GM12878 (cell line): Measurements from ENCODE around the gene ANKRD44. TPM values are rescaled to one million over a fixed set of nuclear protein-coding genes. Genes with fewer than 3 reads are reported as not detected.

Source experiments
- ATAC-seq: fragments of 200-7000 bp; cut with Tn5 transposase; 3 replicates; pipeline ENCODE4 v1.9.1; 2020; ENCODE audit warnings: mild to moderate bottlenecking, moderate library complexity
- BruUV-seq: library from RNA; stranded (reverse); fragments of 400-500 nt; replicated peaks from 2 replicates; lab custom pipeline; 2021; lab: Mats Ljungman, UMichigan
- CTCF ChIA-PET: fragments of 300-600 bp; sonication (Branson Sonifier 250); formaldehyde crosslinking; extraction: SDS; loops from one replicate; lab custom pipeline; 2021; ENCODE audit warnings: inconsistent platforms; lab: Yijun Ruan, JAX
- POLR2A ChIA-PET: fragments of 350-600 bp; formaldehyde crosslinking; extraction: SDS; loops from one replicate; lab custom pipeline; 2021; ENCODE audit warnings: inconsistent platforms; lab: Charles Lee
- RAD21 ChIA-PET: fragments of 300-600 bp; sonication (Branson Sonifier 250); formaldehyde crosslinking; loops from one replicate; lab custom pipeline; 2023; ENCODE audit warnings: antibody characterized with exemption; ENCODE audit not compliant: unreplicated experiment; lab: Charles Lee
- SMC1A ChIA-PET: fragments of 300-600 bp; sonication (Branson Sonifier 250); formaldehyde crosslinking; loops from one replicate; lab custom pipeline; 2023; ENCODE audit not compliant: unreplicated experiment, uncharacterized antibody; lab: Charles Lee
- DNase-seq: peaks from one replicate; pipeline ENCODE4 v3.0.0-alpha.2; 2011; ENCODE audit warnings: low read depth, low spot score
- FAIRE-seq: peaks from 3 replicates; lab custom pipeline; 2011; peaks lifted over from hg19 to GRCh38; lab: Jason Lieb, UNC
- H2AFZ ChIP-seq: 2 replicates; pipeline ENCODE4 v1.6.0; 2011; ENCODE audit warnings: low read depth, low read length, control low read depth; ENCODE audit not compliant: control insufficient read depth
- H3K27ac ChIP-seq: 2 replicates; pipeline ENCODE4 v1.5.1; 2011; ENCODE audit warnings: control low read depth; ENCODE audit not compliant: control insufficient read depth, insufficient read depth
- H3K27me3 ChIP-seq, 2 experiments: replicated peaks in 1 of 2; 2 replicates each; pipeline versions ENCODE4 v1.6.0 to v1.6.1; 2011; ENCODE audit warnings: low read length in 1 of 2; ENCODE audit not compliant: control insufficient read depth in 2 of 2, insufficient read depth in 2 of 2
- H3K36me3 ChIP-seq, 2 experiments: 2 replicates each; pipeline ENCODE4 v1.5.1; 2011; ENCODE audit warnings: low read length in 1 of 2; ENCODE audit not compliant: control insufficient read depth in 2 of 2, insufficient read depth in 2 of 2
- H3K4me1 ChIP-seq: 2 replicates; pipeline ENCODE4 v1.6.1; 2011; ENCODE audit warnings: mild to moderate bottlenecking, low read length, moderate library complexity, mixed read lengths; ENCODE audit not compliant: control insufficient read depth, insufficient read depth
- H3K4me2 ChIP-seq: 2 replicates; pipeline ENCODE4 v1.6.0; 2011; ENCODE audit warnings: control low read depth; ENCODE audit not compliant: control insufficient read depth, insufficient read depth
- H3K4me3 ChIP-seq: fragments of 200-600 bp; sonication (generic); 2 replicates; pipeline ENCODE4 v1.5.1; 2016
- H3K79me2 ChIP-seq: 2 replicates; pipeline ENCODE4 v1.6.0; 2011; ENCODE audit warnings: low read length; ENCODE audit not compliant: control insufficient read depth, insufficient read depth
- H3K9ac ChIP-seq: 2 replicates; pipeline ENCODE4 v1.8.0; 2011; ENCODE audit warnings: low read length, control low read depth, mixed read lengths; ENCODE audit not compliant: control insufficient read depth, insufficient read depth
- H3K9me3 ChIP-seq: replicated peaks from 3 replicates; pipeline ENCODE4 v1.5.1; 2011; ENCODE audit warnings: mild to moderate bottlenecking, low read length; ENCODE audit not compliant: control insufficient read depth, insufficient read depth
- H4K20me1 ChIP-seq: 2 replicates; pipeline ENCODE4 v1.6.0; 2011; ENCODE audit not compliant: control insufficient read depth, insufficient read depth
- CHD1 ChIP-seq: IDR thresholded peaks from 2 replicates; pipeline ENCODE4 v1.6.1; 2012; ENCODE audit warnings: low read depth, low read length, improper control_type of control experiment
- IRF4 ChIP-seq: IDR thresholded peaks from 2 replicates; pipeline ENCODE4 v1.6.1; 2011; ENCODE audit warnings: low read depth, low read length
- NBN ChIP-seq: fragments of 450-650 bp; IDR thresholded peaks from 2 replicates; pipeline ENCODE4 v1.6.1; 2016
- NR2C1 ChIP-seq: fragments of 450-650 bp; IDR thresholded peaks from 2 replicates; pipeline ENCODE4 v1.6.1; 2017; ENCODE audit warnings: antibody characterized with exemption, mild to moderate bottlenecking, moderate library complexity
- NR2F1 ChIP-seq: fragments of 450-650 bp; conservative IDR thresholded peaks from 2 replicates; pipeline ENCODE4 v1.6.1; 2017; ENCODE audit warnings: mild to moderate bottlenecking
- PML ChIP-seq: IDR thresholded peaks from 2 replicates; pipeline ENCODE4 v1.6.1; 2012; ENCODE audit warnings: low read length, inconsistent platforms
- POLR2AphosphoS2 ChIP-seq: IDR thresholded peaks from 2 replicates; pipeline ENCODE4 v1.6.1; 2011; ENCODE audit warnings: low read depth, mild to moderate bottlenecking, low read length, improper control_type of control experiment, moderate library complexity
- RAD21 ChIP-seq: IDR thresholded peaks from 2 replicates; pipeline ENCODE4 v1.6.1; 2011; ENCODE audit warnings: mild to moderate bottlenecking, low read depth, low read length, moderate library complexity; ENCODE audit not compliant: insufficient read depth
- RB1 ChIP-seq: fragments of 450-650 bp; formaldehyde crosslinking; IDR thresholded peaks from 2 replicates; pipeline ENCODE4 v1.6.1; 2017; ENCODE audit warnings: mild to moderate bottlenecking, borderline replicate concordance
- RELA ChIP-seq: fragments of 450-650 bp; IDR thresholded peaks from 2 replicates; pipeline ENCODE4 v1.8.0; 2014; ENCODE audit warnings: borderline replicate concordance; ENCODE audit not compliant: partially characterized antibody
- SIX5 ChIP-seq: IDR thresholded peaks from 2 replicates; pipeline ENCODE4 v1.6.1; 2011; ENCODE audit warnings: mild to moderate bottlenecking, low read depth, low read length, moderate library complexity; ENCODE audit not compliant: severe bottlenecking
- SPI1 ChIP-seq: IDR thresholded peaks from 2 replicates; pipeline ENCODE4 v1.6.1; 2011; ENCODE audit warnings: low read depth, mild to moderate bottlenecking, low read length, moderate library complexity, borderline replicate concordance; ENCODE audit not compliant: insufficient read depth
- SREBF1 ChIP-seq: IDR thresholded peaks from 2 replicates; pipeline ENCODE4 v1.6.1; 2012; ENCODE audit warnings: mild to moderate bottlenecking, low read length
- TAF1 ChIP-seq: IDR thresholded peaks from 2 replicates; pipeline ENCODE4 v1.6.1; 2011; ENCODE audit warnings: mild to moderate bottlenecking, low read depth, low read length, borderline replicate concordance
- TARDBP ChIP-seq: IDR thresholded peaks from 2 replicates; pipeline ENCODE4 v1.6.1; 2016; ENCODE audit warnings: borderline replicate concordance
- TCF7 ChIP-seq: IDR thresholded peaks from 2 replicates; pipeline ENCODE4 v1.6.1; 2014; ENCODE audit warnings: antibody characterized with exemption, borderline replicate concordance
- WGBS: methylation state at CpG from one replicate; pipeline ENCODE4 v1.1.6; 2016; ENCODE audit warnings: low lambda C conversion rate; ENCODE audit not compliant: insufficient replicate concordance, insufficient coverage; ENCODE audit errors: missing lambda C conversion rate; 5-methylcytosine and 5-hydroxymethylcytosine counted together
- in situ Hi-C: fragments of 300-500 bp; cut with MboI; formaldehyde crosslinking; loops from 9 replicates; pipeline ENCODE4 v1.14.3; 2018; ENCODE audit warnings: mixed read lengths
- intact Hi-C: fragments of 100-400 bp; cut with micrococcal nuclease; formaldehyde crosslinking; loops from one replicate; pipeline ENCODE4 v1.14.2; 2022; ENCODE audit not compliant: unreplicated experiment
- polyA plus RNA-seq, 11 experiments: library from polyadenylated mRNA; depleted of rRNA in 4 of 11; unstranded in 6 of 11; stranded (reverse) in 5 of 11; fragments of >200 nt; fragmentation: Nextera tagmentation in 4 of 11; fragmentation: Illumina TruSeq in 1 of 11; extraction: Ambion mirVana in 4 of 11; extraction: Trizol in 1 of 11; gene quantifications; 1 replicate in 1 of 11; 2 replicates in 10 of 11; pipeline versions ENCODE4 v1.2.1 to v1.2.3, GENCODE V29; 2011 to 2016; ENCODE audit warnings: inconsistent platforms in 2 of 11, missing spikeins in 2 of 11, low read depth in 1 of 11
- total RNA-seq, 4 experiments: library from RNA; depleted of rRNA in 3 of 4; stranded (reverse); fragments of >200 nt in 3 of 4; fragmentation: Illumina TruSeq in 1 of 4; extraction: Trizol in 1 of 4; gene quantifications; 2 replicates each; pipeline versions ENCODE4 v1.2.1 to v1.2.3, GENCODE V29; 2013 to 2021
- TF ChIP-seq, protein P1 (sequence below): fragments of 450-650 bp; IDR thresholded peaks from 2 replicates; pipeline ENCODE4 v1.6.1; 2016; ENCODE audit warnings: mild to moderate bottlenecking, moderate library complexity, borderline replicate concordance

The ANKRD44 gene
- total and polyA plus RNA-seq, 10 of the 15 experiments (the other 5 are each of a cell fraction or from before 2014, with no cell fraction given), result 19.1 to 99.1 (median 59.6) TPM

DNA sequence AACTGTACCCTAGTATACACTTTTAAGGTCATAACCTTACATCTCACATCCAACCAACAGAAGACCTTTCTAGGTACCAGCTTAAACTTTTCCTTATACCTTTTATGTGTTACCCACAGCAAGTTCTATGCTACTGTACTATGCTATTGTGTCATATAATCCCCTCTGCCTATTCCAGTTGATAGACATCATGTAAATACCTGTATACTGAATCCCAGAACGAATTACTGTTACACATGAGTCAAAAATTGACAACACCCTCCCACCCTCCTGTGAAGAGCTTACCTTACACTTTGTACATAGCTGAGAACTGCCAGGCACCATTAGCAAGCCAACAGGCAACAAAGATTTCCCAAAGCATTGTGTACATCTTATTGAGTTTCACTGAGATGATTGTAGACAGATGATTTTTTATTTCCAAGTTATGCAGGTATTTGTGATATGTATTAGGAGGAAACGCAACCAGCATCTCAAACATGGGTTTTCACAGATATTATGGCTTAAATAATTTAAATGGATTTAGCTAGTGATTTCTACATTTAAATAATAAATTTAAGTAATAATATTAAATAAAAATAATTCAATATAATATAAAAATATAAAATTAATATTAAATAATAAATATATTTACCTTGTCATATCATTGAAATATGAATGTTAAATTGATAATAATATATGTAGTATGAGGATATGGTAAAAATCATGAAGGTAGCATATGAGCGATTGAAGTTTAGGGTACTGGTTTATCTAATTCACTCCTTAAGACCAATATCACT is 43.0 kb upstream of the ANKRD44 start (continued):
- TF ChIP-seq, protein P1, sequence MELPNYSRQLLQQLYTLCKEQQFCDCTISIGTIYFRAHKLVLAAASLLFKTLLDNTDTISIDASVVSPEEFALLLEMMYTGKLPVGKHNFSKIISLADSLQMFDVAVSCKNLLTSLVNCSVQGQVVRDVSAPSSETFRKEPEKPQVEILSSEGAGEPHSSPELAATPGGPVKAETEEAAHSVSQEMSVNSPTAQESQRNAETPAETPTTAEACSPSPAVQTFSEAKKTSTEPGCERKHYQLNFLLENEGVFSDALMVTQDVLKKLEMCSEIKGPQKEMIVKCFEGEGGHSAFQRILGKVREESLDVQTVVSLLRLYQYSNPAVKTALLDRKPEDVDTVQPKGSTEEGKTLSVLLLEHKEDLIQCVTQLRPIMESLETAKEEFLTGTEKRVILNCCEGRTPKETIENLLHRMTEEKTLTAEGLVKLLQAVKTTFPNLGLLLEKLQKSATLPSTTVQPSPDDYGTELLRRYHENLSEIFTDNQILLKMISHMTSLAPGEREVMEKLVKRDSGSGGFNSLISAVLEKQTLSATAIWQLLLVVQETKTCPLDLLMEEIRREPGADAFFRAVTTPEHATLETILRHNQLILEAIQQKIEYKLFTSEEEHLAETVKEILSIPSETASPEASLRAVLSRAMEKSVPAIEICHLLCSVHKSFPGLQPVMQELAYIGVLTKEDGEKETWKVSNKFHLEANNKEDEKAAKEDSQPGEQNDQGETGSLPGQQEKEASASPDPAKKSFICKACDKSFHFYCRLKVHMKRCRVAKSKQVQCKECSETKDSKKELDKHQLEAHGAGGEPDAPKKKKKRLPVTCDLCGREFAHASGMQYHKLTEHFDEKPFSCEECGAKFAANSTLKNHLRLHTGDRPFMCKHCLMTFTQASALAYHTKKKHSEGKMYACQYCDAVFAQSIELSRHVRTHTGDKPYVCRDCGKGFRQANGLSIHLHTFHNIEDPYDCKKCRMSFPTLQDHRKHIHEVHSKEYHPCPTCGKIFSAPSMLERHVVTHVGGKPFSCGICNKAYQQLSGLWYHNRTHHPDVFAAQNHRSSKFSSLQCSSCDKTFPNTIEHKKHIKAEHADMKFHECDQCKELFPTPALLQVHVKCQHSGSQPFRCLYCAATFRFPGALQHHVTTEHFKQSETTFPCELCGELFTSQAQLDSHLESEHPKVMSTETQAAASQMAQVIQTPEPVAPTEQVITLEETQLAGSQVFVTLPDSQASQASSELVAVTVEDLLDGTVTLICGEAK, result no peak

DNA sequence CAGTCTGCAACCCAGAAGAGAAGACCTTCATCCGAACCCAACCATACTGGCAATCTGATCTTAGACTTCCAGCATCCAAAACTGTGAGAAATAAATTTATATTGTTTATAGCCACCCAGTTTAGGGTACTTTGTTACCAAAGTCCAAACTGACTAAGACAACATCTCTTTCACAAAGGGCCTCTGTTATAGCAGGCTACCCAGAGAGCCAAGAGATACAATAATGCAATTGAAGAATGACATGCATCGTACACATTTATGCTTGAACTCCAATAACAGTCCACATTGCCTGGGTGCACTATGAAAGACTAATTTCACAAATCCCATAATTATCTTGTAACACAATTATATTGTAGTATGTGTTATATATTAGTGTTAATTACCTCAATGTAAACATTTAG is 39.1 kb upstream of the ANKRD44 start:
- SMC1A ChIA-PET, result interaction anchor here (1.1 to 2.3 kb wide), 3 partner anchors 8 to 27 kb away, joined by 5 to 6 read pairs (median 6); no protein-coding TSS in a partner anchor

More for the DNA sequence above, 39.1 kb upstream of the ANKRD44 start:
- H3K36me3 ChIP-seq, result no peaks in the 10 kb centered on the region; a peak in 1 of 4 replicates
- no peaks in the 10 kb centered on the region for H3K9me3 ChIP-seq
- DNase-seq (no peak), FAIRE-seq (no peak), ATAC-seq (no peak)
- H4K20me1 ChIP-seq, result no peaks in the 10 kb centered on the region
- CTCF ChIA-PET, result no interaction called here
- RAD21 ChIA-PET, result no interaction called here
- POLR2A ChIA-PET, result interaction anchor here (0.6 kb wide), 2 partner anchors 15 to 187 kb away, joined by 3 to 6 read pairs; no protein-coding TSS in a partner anchor
- no peaks in the 10 kb centered on the region for H3K27me3 ChIP-seq
- intact Hi-C loops, result no loop called here
- TF ChIP-seq TAF1 (no peak), CHD1 (no peak), IRF4 (no peak), SREBF1 (no peak), RAD21 (no peak), PML (no peak), SPI1 (no peak), POLR2AphosphoS2 (no peak), NBN (no peak), NR2F1 (no peak), TARDBP (no peak), SIX5 (no peak), TCF7 (no peak), RB1 (no peak), RELA (no peak), NR2C1 (no peak)
- H3K9ac ChIP-seq, result no peak overlapping the region
- H3K4me1 ChIP-seq, result no peaks in the 10 kb centered on the region
- H3K27ac ChIP-seq, result no peak overlapping the region
- in situ Hi-C loops, result no loop called here
- H2AFZ ChIP-seq, result no peak overlapping the region
- H3K4me2 ChIP-seq, result no peak overlapping the region
- 74% methylated on average over 2 of the region's 2 CpGs for WGBS
- BruUV-seq, result no TSS peak
- no peaks in the 10 kb centered on the region for H3K79me2 ChIP-seq
- H3K4me3 ChIP-seq, result no peak overlapping the region
